BE2C (cell line): ENCODE data around the gene ARHGEF4.

Source experiments
- DNase-seq: peaks from one replicate; pipeline ENCODE4 v3.0.0-alpha.2; 2020
- H3K27me3 ChIP-seq: fragments of 250-450 bp; sonication (Bioruptor Pico); 2 replicates; pipeline ENCODE4 v1.5.1; 2020; ENCODE audit warnings: mild to moderate bottlenecking
- H3K36me3 ChIP-seq: fragments of 250-450 bp; sonication (Bioruptor Pico); 2 replicates; pipeline ENCODE4 v1.5.1; 2020; ENCODE audit warnings: mild to moderate bottlenecking
- H3K4me1 ChIP-seq: fragments of 250-450 bp; sonication (Bioruptor Pico); 2 replicates; pipeline ENCODE4 v1.5.1; 2020
- H3K4me3 ChIP-seq: 2 replicates; pipeline ENCODE4 v1.5.1; 2011; ENCODE audit warnings: low read depth, low read length
- H3K9me3 ChIP-seq: fragments of 250-450 bp; sonication (Bioruptor Pico); 2 replicates; pipeline ENCODE4 v1.5.1; 2020
- CTCF ChIP-seq: IDR thresholded peaks from 2 replicates; pipeline ENCODE4 v1.5.1; 2012; ENCODE audit warnings: mild to moderate bottlenecking, low read depth, low read length

Gene ARHGEF4

DNA sequence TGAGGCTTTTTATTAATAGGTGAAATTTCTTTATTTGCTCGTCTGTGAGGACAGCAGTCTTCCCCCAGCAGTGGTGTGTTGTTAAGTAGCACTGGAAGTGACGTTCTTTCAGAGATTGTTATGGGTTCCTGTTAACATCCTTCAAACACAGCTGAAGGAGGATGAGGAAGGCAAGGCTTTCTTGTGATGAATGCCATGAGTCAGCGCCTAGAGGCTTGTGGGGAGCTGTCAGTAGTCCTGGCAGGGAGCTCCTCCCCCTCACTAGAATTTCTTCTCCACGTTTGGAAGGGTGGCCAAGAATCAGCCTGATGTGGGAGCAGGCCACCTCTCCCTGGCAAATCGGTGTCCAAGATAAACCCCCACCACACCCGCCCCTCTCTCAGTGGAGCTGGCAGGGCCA is 113.2 kb downstream of the ARHGEF4 start:
- no peaks in the 10 kb centered on the region for H3K36me3 ChIP-seq
- no peaks in the 10 kb centered on the region for H3K4me1 ChIP-seq
- no peaks in the 10 kb centered on the region for H3K9me3 ChIP-seq
- no peak for TF ChIP-seq CTCF
- DNase-seq: no peak
- no peak overlapping the region for H3K4me3 ChIP-seq
- H3K27me3 ChIP-seq: no peaks in the 10 kb centered on the region

DNA sequence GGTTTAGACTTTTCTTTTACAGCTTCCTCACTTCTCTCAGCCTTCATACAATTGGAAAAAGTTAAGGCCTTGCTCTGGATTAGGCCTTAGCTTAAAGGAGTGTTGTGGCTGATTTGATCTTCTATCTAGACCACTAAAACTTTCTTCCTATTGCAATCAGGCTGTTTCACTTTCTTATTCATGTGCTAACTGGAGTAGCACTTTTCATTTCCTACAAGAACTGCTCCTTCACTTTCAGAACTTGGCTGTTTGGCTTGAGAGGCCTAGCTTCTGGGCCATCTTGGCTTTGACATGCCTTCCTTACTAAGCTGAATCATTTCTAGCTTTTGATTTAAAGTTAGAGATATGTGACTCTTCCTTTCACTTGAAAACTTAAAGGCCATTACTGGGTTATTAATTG is 114.3 kb downstream of the ARHGEF4 start:
- Histone ChIP-seq H3K9me3 (no peaks in the 10 kb centered on the region), H3K27me3 (no peaks in the 10 kb centered on the region), H3K36me3 (no peaks in the 10 kb centered on the region), H3K4me3 (no peak overlapping the region), H3K4me1 (no peaks in the 10 kb centered on the region)
- DNase-seq: no peak
- no peak for TF ChIP-seq CTCF

DNA sequence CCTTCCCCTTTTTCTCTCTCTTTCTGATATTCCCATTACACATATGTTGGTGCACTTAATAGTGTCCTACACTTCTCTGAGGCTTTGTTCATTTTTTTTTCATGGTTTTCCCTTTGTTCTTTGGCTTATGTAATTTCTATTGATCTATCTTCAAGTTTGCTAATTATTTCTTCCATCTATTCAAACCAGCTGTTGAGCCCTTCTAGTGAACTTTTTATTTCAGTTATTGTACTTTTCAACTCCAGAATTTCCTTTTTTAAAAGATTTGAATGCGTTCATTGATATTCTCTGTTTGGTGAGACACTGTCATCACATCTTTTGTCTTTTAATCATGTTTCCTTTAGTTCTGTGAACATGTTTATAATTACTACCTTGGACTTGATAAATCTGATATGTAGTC is 118.2 kb downstream of the ARHGEF4 start:
- Histone ChIP-seq H3K27me3 (no peaks in the 10 kb centered on the region), H3K9me3 (no peaks in the 10 kb centered on the region), H3K4me3 (no peak overlapping the region), H3K36me3 (no peaks in the 10 kb centered on the region), H3K4me1 (no peaks in the 10 kb centered on the region)
- DNase-seq: no peak
- TF ChIP-seq CTCF: no peak

- DNase-seq: no peak
- TF ChIP-seq CTCF: no peak
- H3K4me1 ChIP-seq: no peaks in the 10 kb centered on the region
- peaks cover under 1% of the 10 kb centered on the region for H3K27me3 ChIP-seq
- H3K4me3 ChIP-seq: no peak overlapping the region
- H3K36me3 ChIP-seq: no peaks in the 10 kb centered on the region
- no peaks in the 10 kb centered on the region for H3K9me3 ChIP-seq
Measured at GRCh38 chr2:130957915-130958314, 121.2 kb downstream of the ARHGEF4 start.

- Histone ChIP-seq H3K4me3 (no peak overlapping the region), H3K9me3 (no peaks in the 10 kb centered on the region), H3K36me3 (no peaks in the 10 kb centered on the region), H3K27me3 (peaks cover 20% of the 10 kb centered on the region), H3K4me1 (no peaks in the 10 kb centered on the region)
- no peak for DNase-seq
- TF ChIP-seq CTCF: no peak
Measured at GRCh38 chr2:130963196-130963848, 126.6 kb downstream of the ARHGEF4 start.

- peak; percentile 32 for TF ChIP-seq CTCF
- DNase-seq: peak; percentile 15
- Histone ChIP-seq H3K36me3 (no peaks in the 10 kb centered on the region), H3K9me3 (no peaks in the 10 kb centered on the region), H3K4me3 (no peak overlapping the region), H3K4me1 (no peaks in the 10 kb centered on the region), H3K27me3 (peaks cover 20% of the 10 kb centered on the region)
Measured at GRCh38 chr2:130963849-130964793, 127.4 kb downstream of the ARHGEF4 start.
